MM.1S (cell line): ENCODE results near the gene PEAR1.
A peak's percentile ranks its signal among the peaks of the same experiment; 100 is the strongest.

Experiments
- DNase-seq: peaks from one replicate; pipeline ENCODE4 v3.0.0-alpha.2; 2015
- H2AFZ ChIP-seq: fragments of 300-600 bp; sonication (generic); 2 replicates; pipeline ENCODE4 v1.6.0; 2016; ENCODE audit warnings: antibody characterized with exemption, low read length
- H3F3A ChIP-seq: fragments of 300-600 bp; sonication (generic); 2 replicates; pipeline ENCODE4 v1.6.1; 2016; ENCODE audit warnings: mild to moderate bottlenecking, antibody characterized with exemption, low read length, moderate library complexity, mixed read lengths; ENCODE audit not compliant: insufficient read depth
- H3K27ac ChIP-seq: fragments of 300-600 bp; sonication (generic); 2 replicates; pipeline ENCODE4 v1.5.1; 2016; ENCODE audit warnings: mild to moderate bottlenecking, low read length
- H3K27me3 ChIP-seq: fragments of 300-600 bp; sonication (generic); replicated peaks from 2 replicates; pipeline ENCODE4 v1.6.0; 2016; ENCODE audit warnings: low read length; ENCODE audit not compliant: insufficient read depth
- H3K36me3 ChIP-seq: fragments of 300-600 bp; sonication (generic); replicated peaks from 2 replicates; pipeline ENCODE4 v1.6.1; 2016; ENCODE audit warnings: mild to moderate bottlenecking, low read length, mixed read lengths; ENCODE audit not compliant: insufficient read depth
- H3K4me1 ChIP-seq: fragments of 300-600 bp; sonication (generic); 2 replicates; pipeline ENCODE4 v1.6.1; 2016; ENCODE audit warnings: low read length, mixed read lengths
- H3K4me2 ChIP-seq: fragments of 300-600 bp; sonication (generic); 2 replicates; pipeline ENCODE4 v1.6.0; 2016; ENCODE audit warnings: low read depth, low read length
- H3K4me3 ChIP-seq: fragments of 300-600 bp; sonication (generic); 2 replicates; pipeline ENCODE4 v1.5.1; 2016; ENCODE audit warnings: low read length, mixed read lengths
- H3K79me2 ChIP-seq: fragments of 300-600 bp; sonication (generic); 2 replicates; pipeline ENCODE4 v1.6.1; 2016; ENCODE audit warnings: mixed run types, low read length, mixed read lengths
- H3K9ac ChIP-seq: fragments of 300-600 bp; sonication (generic); 2 replicates; pipeline ENCODE4 v1.6.1; 2016; ENCODE audit warnings: low read length, mixed read lengths
- H3K9me2 ChIP-seq: fragments of 300-600 bp; sonication (generic); replicated peaks from 2 replicates; pipeline ENCODE4 v1.6.1; 2016; ENCODE audit warnings: mild to moderate bottlenecking, low read length, mixed read lengths; ENCODE audit not compliant: insufficient read depth
- H3K9me3 ChIP-seq: fragments of 300-600 bp; sonication (generic); replicated peaks from 2 replicates; pipeline ENCODE4 v1.6.1; 2016; ENCODE audit warnings: mild to moderate bottlenecking, low read length, mixed read lengths; ENCODE audit not compliant: insufficient read depth
- H4K20me1 ChIP-seq: fragments of 300-600 bp; sonication (generic); 2 replicates; pipeline ENCODE4 v1.6.1; 2016; ENCODE audit warnings: mild to moderate bottlenecking, low read length, moderate library complexity, mixed read lengths; ENCODE audit not compliant: insufficient read depth
- EZH2 ChIP-seq: fragments of 300-600 bp; sonication (generic); optimal IDR thresholded peaks from 2 replicates; pipeline ENCODE3; 2017; ENCODE audit warnings: low read depth, mild to moderate bottlenecking, antibody characterized with exemption, low read length, mixed read lengths
- EZH2phosphoT487 ChIP-seq: fragments of 300-600 bp; sonication (generic); IDR thresholded peaks from 2 replicates; pipeline ENCODE4 v1.6.1; 2018; ENCODE audit warnings: antibody characterized with exemption, low read length
- TF ChIP-seq, protein P1 (sequence below): fragments of 300-600 bp; sonication (generic); IDR thresholded peaks from 2 replicates; pipeline ENCODE4 v1.5.1; 2016; ENCODE audit warnings: antibody characterized with exemption, low read length, mixed read lengths

PEAR1 gene

DNA sequence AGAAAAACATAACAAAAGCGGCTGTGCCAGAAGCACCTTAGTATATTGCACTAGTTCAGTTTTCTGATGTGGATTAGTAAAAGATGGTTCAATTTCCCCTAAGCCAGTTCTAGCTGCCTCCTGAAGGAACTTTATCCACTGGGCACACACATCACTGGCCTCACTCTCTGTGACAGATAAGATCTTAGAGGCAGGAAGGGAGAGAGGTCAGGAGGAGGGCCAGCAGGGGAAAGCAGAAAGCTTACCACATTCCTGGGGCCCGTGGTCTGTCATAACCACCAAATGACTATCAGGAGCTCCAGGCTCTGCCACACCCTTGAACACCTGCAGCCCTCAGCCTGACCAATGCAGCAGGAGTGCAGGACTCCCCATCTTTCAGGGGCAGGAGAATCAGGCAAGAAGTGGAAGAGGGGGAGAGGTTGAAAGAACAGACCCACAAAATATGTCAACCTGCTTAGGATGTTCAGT lies 64.8 kb downstream of the PEAR1 start:
- H4K20me1 ChIP-seq: no peaks in the 10 kb centered on the region
- H3K9ac ChIP-seq: no peak overlapping the region
- peaks cover 17% of the 10 kb centered on the region for H3F3A ChIP-seq
- no peaks in the 10 kb centered on the region for H3K9me3 ChIP-seq
- H3K4me2 ChIP-seq: no peak overlapping the region
- H3K27me3 ChIP-seq: no peaks in the 10 kb centered on the region
- H3K4me1 ChIP-seq: peaks cover 25% of the 10 kb centered on the region
- H3K79me2 ChIP-seq: no peaks in the 10 kb centered on the region
- DNase-seq: peak; percentile 58
- H3K36me3 ChIP-seq: no peaks in the 10 kb centered on the region
- no peak overlapping the region for H3K27ac ChIP-seq
- no peak overlapping the region for H3K4me3 ChIP-seq
- no peak for TF ChIP-seq EZH2
- TF ChIP-seq, protein P1, sequence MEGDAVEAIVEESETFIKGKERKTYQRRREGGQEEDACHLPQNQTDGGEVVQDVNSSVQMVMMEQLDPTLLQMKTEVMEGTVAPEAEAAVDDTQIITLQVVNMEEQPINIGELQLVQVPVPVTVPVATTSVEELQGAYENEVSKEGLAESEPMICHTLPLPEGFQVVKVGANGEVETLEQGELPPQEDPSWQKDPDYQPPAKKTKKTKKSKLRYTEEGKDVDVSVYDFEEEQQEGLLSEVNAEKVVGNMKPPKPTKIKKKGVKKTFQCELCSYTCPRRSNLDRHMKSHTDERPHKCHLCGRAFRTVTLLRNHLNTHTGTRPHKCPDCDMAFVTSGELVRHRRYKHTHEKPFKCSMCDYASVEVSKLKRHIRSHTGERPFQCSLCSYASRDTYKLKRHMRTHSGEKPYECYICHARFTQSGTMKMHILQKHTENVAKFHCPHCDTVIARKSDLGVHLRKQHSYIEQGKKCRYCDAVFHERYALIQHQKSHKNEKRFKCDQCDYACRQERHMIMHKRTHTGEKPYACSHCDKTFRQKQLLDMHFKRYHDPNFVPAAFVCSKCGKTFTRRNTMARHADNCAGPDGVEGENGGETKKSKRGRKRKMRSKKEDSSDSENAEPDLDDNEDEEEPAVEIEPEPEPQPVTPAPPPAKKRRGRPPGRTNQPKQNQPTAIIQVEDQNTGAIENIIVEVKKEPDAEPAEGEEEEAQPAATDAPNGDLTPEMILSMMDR: no peak
- TF ChIP-seq EZH2phosphoT487: no peak
- H2AFZ ChIP-seq: no peak overlapping the region
- no peaks in the 10 kb centered on the region for H3K9me2 ChIP-seq

DNA sequence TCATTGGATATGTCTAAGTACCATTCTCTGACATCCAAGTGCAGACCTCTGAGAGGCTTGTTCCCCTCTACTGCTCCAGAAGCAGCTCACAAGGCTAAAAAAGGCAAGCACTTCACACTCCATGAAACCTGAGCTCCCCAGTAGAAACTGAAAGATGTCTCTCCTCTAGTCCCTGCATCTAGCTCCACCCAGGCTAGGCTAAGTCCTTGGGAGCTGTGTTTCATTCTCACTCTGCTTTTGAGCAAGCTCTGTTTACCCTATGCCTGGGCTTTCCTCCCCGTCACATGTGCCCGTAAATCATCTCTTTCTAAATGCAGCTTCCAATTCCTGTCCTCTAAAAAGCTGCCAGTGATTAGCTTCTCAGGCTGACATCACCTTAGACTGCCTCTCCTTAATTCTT lies 65.9 kb downstream of the PEAR1 start:
- peak overlapping the region; percentile 18 for H3K4me2 ChIP-seq
- H3K9me2 ChIP-seq: no peaks in the 10 kb centered on the region
- DNase-seq: peak; percentile 56
- H2AFZ ChIP-seq: no peak overlapping the region
- H3K27me3 ChIP-seq: no peaks in the 10 kb centered on the region
- H3K79me2 ChIP-seq: no peaks in the 10 kb centered on the region
- H3F3A ChIP-seq: peaks cover 17% of the 10 kb centered on the region
- H4K20me1 ChIP-seq: no peaks in the 10 kb centered on the region
- peaks cover 31% of the 10 kb centered on the region for H3K4me1 ChIP-seq
- H3K27ac ChIP-seq: no peak overlapping the region; the same call in 1 of the 2 replicates
- H3K36me3 ChIP-seq: no peaks in the 10 kb centered on the region
- no peak overlapping the region for H3K9ac ChIP-seq
- no peaks in the 10 kb centered on the region for H3K9me3 ChIP-seq
- no peak overlapping the region for H3K4me3 ChIP-seq
- TF ChIP-seq EZH2phosphoT487 (no peak), EZH2 (no peak)
- TF ChIP-seq, protein P1: no peak

DNA sequence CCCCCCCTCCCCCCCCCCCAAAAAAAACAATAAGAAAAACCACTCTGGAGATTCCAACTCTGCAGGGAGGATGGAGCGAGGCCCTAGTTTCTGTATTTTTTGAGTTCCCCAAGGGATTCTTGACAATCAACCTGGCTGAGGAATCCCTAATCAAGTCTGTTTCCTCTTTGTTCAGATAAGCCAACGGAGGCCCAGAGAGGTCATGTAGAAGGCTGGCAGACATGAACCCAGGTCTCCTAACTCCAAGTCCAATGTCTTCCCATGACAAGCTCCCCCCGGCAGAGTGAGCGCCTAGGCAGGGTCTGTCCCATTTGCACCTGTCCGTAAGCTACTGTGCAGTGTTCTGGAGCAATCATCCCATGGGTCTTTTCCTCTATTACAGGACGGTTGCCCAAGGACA lies 66.4 kb downstream of the PEAR1 start:
- Histone ChIP-seq H3K36me3 (no peaks in the 10 kb centered on the region), H3K27ac (no peak overlapping the region), H3K9ac (no peak overlapping the region), H3K27me3 (no peaks in the 10 kb centered on the region), H3K9me2 (no peaks in the 10 kb centered on the region), H3K79me2 (no peaks in the 10 kb centered on the region), H3K4me1 (peaks cover 31% of the 10 kb centered on the region), H2AFZ (no peak overlapping the region), H3K4me2 (no peak overlapping the region), H3K4me3 (no peak overlapping the region), H4K20me1 (no peaks in the 10 kb centered on the region), H3K9me3 (no peaks in the 10 kb centered on the region), H3F3A (peaks cover 17% of the 10 kb centered on the region)
- TF ChIP-seq EZH2phosphoT487 (no peak), EZH2 (no peak)
- TF ChIP-seq, protein P1: no peak
- DNase-seq: no peak
